Measurements from ENCODE around the gene LCN12.

Gene LCN12

DNA sequence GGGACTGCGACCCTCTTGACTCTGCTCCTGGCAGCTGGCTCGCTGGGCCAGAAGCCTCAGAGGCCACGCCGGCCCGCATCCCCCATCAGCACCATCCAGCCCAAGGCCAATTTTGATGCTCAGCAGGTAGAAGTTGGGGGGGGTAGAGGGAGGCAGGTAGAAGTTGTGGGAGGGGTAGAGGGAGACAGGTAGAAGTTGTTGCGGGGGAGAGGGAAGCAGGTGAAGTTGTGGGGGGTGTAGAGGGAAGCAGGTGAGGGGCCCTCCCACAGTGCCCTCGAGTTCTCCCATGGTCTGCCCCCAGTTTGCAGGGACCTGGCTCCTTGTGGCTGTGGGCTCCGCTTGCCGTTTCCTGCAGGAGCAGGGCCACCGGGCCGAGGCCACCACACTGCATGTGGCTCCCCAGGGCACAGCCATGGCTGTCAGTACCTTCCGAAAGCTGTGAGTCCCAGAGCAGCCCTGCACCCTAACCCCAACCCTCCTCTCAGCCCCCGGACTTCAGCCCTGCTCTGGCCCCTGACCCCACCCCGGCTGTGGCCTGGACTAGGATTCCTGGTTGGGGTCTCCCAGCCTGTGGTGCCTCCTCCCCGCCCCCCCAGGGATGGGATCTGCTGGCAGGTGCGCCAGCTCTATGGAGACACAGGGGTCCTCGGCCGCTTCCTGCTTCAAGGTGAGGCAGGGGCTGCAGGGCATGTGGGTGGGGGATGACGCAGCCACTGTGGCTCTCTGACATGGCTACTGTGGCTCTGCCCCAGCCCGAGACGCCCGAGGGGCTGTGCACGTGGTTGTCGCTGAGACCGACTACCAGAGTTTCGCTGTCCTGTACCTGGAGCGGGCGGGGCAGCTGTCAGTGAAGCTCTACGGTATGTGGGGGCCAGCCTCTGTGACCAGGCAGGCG, 6.5 kb upstream of the LCN12 start:
- DNase-seq (ENCODE audit: extremely low read depth, low read depth): no peak
- no peak overlapping the region for H3K4me3 ChIP-seq (replicated peaks; ENCODE audit: low read depth, low read length)
- TF ChIP-seq, protein P1, sequence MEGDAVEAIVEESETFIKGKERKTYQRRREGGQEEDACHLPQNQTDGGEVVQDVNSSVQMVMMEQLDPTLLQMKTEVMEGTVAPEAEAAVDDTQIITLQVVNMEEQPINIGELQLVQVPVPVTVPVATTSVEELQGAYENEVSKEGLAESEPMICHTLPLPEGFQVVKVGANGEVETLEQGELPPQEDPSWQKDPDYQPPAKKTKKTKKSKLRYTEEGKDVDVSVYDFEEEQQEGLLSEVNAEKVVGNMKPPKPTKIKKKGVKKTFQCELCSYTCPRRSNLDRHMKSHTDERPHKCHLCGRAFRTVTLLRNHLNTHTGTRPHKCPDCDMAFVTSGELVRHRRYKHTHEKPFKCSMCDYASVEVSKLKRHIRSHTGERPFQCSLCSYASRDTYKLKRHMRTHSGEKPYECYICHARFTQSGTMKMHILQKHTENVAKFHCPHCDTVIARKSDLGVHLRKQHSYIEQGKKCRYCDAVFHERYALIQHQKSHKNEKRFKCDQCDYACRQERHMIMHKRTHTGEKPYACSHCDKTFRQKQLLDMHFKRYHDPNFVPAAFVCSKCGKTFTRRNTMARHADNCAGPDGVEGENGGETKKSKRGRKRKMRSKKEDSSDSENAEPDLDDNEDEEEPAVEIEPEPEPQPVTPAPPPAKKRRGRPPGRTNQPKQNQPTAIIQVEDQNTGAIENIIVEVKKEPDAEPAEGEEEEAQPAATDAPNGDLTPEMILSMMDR (IDR thresholded peaks at IDR 0.05; ENCODE audit: low read depth, low read length, missing control alignments): no peak

DNA sequence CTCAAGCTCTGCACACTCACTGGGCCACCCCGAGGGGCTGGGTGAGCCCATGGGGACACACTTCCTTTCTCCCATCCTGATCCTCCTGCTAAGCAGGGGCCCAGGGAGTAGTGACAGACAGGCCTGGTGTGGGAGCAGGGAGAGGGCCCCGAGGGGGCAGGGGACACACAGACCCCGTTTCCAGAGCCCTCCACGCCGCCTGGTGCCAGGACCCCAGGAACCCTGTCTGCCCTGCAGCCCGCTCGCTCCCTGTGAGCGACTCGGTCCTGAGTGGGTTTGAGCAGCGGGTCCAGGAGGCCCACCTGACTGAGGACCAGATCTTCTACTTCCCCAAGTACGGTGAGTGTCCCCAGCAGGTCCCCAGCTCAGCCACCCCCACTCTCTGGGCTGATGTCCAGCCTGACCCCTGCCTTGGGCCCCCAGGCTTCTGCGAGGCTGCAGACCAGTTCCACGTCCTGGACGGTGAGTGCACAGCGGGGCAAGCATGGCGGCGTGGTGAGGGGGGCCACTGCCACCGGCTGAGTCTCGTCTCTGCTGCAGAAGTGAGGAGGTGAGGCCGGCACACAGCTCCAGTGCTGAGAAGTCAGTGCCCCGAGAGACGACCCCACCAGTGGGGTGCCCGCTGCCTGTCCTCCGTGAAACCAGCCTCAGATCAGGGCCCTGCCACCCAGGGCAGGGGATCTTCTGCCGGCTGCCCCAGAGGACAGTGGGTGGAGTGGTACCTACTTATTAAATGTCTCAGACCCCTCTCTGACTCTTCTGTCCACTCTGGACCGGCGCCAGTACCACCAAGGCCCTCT, 5.6 kb upstream of the LCN12 start:
- no peak for DNase-seq (ENCODE audit: extremely low read depth, low read depth)
- TF ChIP-seq, protein P1 (IDR thresholded peaks at IDR 0.05; ENCODE audit: low read depth, low read length, missing control alignments): no peak
- H3K4me3 ChIP-seq (replicated peaks; ENCODE audit: low read depth, low read length): no peak overlapping the region

DNA sequence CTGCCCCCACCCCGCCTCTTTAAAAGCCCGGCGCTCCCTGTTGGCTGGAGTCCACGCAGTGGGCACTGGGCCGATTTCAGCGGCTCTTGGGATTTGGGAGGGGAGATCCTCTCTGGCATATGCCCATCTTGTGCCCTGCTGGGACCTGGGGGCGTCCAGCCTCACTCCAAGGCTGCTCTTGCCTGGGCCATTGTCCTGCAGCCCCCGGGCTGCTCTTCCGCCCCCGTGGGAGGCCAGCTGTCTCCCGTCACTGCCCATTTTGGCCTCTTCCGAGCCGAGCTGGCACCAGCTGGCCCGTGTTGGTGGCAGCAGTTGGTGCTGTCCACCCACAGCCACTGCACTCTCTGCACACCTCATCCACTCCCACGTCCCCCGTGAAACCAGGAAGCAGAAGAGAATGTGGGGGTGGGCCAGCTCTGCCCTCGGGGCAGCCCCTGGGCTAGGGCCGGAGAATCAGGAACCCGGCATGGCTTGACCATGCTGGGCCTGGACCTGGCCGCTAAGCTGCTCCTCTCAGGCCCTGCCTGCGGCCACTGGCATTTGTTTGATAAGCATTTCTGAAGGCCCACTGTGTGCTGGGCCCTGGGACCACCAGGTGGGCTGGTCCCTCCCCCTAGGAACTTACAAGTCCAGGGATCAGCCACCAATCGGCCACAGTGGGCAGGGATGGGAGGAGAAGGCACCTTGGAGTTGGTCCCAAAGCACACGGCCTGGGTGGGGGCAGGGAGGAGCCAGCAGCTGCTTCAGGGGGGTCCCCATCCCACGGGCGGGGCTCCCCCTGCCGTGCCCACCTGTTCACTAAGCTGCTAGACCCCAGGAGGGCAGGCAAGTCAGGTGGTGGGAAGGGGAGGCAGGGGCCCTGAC, 4.8 kb upstream of the LCN12 start:
- H3K4me3 ChIP-seq (replicated peaks; ENCODE audit: low read depth, low read length): no peak overlapping the region
- TF ChIP-seq, protein P1 (IDR thresholded peaks at IDR 0.05; ENCODE audit: low read depth, low read length, missing control alignments): no peak
- no peak for DNase-seq (ENCODE audit: extremely low read depth, low read depth)

DNA sequence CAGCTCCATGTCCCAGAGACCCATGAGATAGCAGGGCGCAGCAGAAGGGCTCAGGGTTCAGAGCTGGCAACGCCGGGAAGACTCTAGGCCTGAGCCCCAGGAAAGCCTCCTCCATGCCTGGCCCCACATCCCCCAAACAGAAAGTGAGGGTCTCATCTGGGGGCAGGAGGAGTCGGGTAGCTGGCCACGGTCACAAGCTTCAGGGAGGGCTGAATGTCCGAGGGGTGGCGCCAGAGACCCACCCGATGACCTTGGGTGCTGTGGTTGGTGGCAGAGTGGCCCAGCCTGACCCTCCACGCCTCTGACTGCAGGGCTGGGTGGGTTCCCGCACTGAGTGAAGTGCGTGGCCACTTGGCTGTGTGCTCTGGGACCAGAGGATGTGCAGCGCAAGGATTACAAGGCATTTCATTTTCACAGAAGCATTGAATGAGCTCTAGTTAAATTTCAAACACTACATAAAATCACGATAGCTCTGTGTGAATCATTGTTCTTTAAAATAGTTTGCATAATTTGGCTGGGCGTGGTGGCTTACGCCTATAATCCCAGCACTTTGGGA, 4.0 kb upstream of the LCN12 start:
- DNase-seq (ENCODE audit: extremely low read depth, low read depth): no peak
- H3K4me3 ChIP-seq (replicated peaks; ENCODE audit: low read depth, low read length): no peak overlapping the region
- TF ChIP-seq, protein P1 (IDR thresholded peaks at IDR 0.05; ENCODE audit: low read depth, low read length, missing control alignments): peak; percentile 53

DNA sequence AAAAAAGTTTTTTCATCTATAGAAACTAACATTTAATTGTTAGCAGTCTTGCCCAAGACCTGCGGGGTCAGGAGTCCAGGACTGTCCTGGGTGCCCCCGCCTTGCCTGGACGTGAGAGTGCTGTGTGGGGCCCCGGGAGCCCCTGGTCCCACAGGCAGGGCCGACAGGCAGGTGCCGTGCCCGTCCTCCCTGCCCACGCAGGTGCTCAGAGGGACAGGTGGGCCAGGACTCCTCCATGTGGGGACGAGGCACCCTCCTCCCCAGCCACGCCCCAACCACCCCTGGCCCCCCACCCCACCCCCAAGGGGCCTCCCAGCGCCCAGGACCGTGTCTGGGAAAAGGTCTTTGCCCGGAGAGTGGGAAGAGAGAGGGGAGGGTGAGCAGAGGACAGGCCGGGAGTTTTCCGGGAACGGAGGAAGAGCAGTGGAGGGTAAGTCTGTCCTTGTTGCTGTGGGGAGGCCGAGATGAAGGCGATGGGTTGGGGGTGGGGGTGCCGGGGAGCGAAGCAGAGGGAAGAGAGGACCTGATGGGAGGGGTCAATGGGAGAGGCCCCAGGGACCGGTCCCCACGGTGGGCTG, 2.7 kb upstream of the LCN12 start:
- TF ChIP-seq, protein P1 (IDR thresholded peaks at IDR 0.05; ENCODE audit: low read depth, low read length, missing control alignments): no peak
- H3K4me3 ChIP-seq (replicated peaks; ENCODE audit: low read depth, low read length): peak overlapping the region; percentile 48
- no peak for DNase-seq (ENCODE audit: extremely low read depth, low read depth)

Measured in HFF-Myc (cell line).